DND-41 (cell line): ENCODE results near the gene AJAP1.
"Not testable (repeated sequence)": the region's sequence is repeated elsewhere in the genome, so short reads cannot be mapped to it uniquely, and the experiment has no call there.

Experiments used
- ATAC-seq: fragments of 200-7000 bp; cut with Tn5 transposase; 3 replicates; pipeline ENCODE4 v1.9.1; 2021; ENCODE audit warnings: low read depth; ENCODE audit not compliant: insufficient read depth
- DNase-seq: peaks from one replicate; pipeline ENCODE4 v3.0.0-alpha.2; 2020
- H2AFZ ChIP-seq: 2 replicates; pipeline ENCODE4 v1.6.0; 2012; ENCODE audit warnings: low read depth, low read length
- H3K27ac ChIP-seq: 2 replicates; pipeline ENCODE4 v1.5.1; 2012; ENCODE audit warnings: low read length, inconsistent platforms
- H3K27me3 ChIP-seq: fragments of 200-600 bp; sonication (generic); 2 replicates; pipeline ENCODE4 v1.6.0; 2012; ENCODE audit warnings: low read length, mild to moderate bottlenecking, inconsistent platforms; ENCODE audit not compliant: insufficient read depth, poor library complexity
- H3K36me3 ChIP-seq: 2 replicates; pipeline ENCODE4 v1.5.1; 2012; ENCODE audit warnings: low read length, inconsistent platforms; ENCODE audit not compliant: insufficient read depth
- H3K4me1 ChIP-seq: 2 replicates; pipeline ENCODE4 v1.5.1; 2012; ENCODE audit warnings: mild to moderate bottlenecking, low read length; ENCODE audit not compliant: insufficient read depth
- H3K4me2 ChIP-seq: 2 replicates; pipeline ENCODE4 v1.6.0; 2012; ENCODE audit warnings: mild to moderate bottlenecking, moderate library complexity, low read length, inconsistent platforms; ENCODE audit not compliant: insufficient read depth
- H3K4me3 ChIP-seq, 2 experiments: fragments of 200-600 bp in 1 of 2; shearing (Covaris generic) in 1 of 2; 2 replicates each; pipeline ENCODE4 v1.5.1; 2012 to 2016; ENCODE audit warnings: inconsistent platforms in 2 of 2, low read length in 2 of 2, mild to moderate bottlenecking in 2 of 2, low read depth in 1 of 2, moderate library complexity in 1 of 2
- H3K79me2 ChIP-seq: 2 replicates; pipeline ENCODE4 v1.6.0; 2012; ENCODE audit warnings: low read length, inconsistent platforms; ENCODE audit not compliant: insufficient read depth
- H3K9ac ChIP-seq: 2 replicates; pipeline ENCODE4 v1.6.0; 2012; ENCODE audit warnings: low read depth, mild to moderate bottlenecking, inconsistent platforms, low read length, moderate library complexity
- H3K9me3 ChIP-seq: 2 replicates; pipeline ENCODE4 v1.5.1; 2012; ENCODE audit warnings: low read length, moderate library complexity, mild to moderate bottlenecking, inconsistent platforms; ENCODE audit not compliant: insufficient read depth, severe bottlenecking
- H4K20me1 ChIP-seq: 2 replicates; pipeline ENCODE4 v1.6.0; 2012; ENCODE audit warnings: low read length; ENCODE audit not compliant: insufficient read depth
- CTCF ChIP-seq: IDR thresholded peaks from 2 replicates; pipeline ENCODE4 v1.5.1; 2012; ENCODE audit warnings: borderline replicate concordance, low read length, moderate library complexity, mild to moderate bottlenecking; ENCODE audit not compliant: poor library complexity, severe bottlenecking; ENCODE audit errors: extremely low read depth
- EZH2 ChIP-seq: IDR thresholded peaks from 3 replicates; pipeline ENCODE4 v1.6.1; 2012; ENCODE audit warnings: borderline replicate concordance, low read depth, mild to moderate bottlenecking, moderate library complexity, low read length, inconsistent platforms; ENCODE audit not compliant: severe bottlenecking

AJAP1 gene

GRCh38 chr1:4615138-4615470 is 39.3 kb upstream of the AJAP1 start:
- no peaks in the 10 kb centered on the region for H3K4me1 ChIP-seq
- H3K27ac ChIP-seq = no peak overlapping the region
- H3K27me3 ChIP-seq = no peaks in the 10 kb centered on the region
- H3K4me2 ChIP-seq = no peak overlapping the region
- no peak overlapping the region for H3K4me3 ChIP-seq
- H4K20me1 ChIP-seq = no peaks in the 10 kb centered on the region
- H3K79me2 ChIP-seq = no peaks in the 10 kb centered on the region
- ATAC-seq (no peak), DNase-seq (no peak)
- H2AFZ ChIP-seq = no peak overlapping the region
- H3K9me3 ChIP-seq = peaks cover 4% of the 10 kb centered on the region
- TF ChIP-seq CTCF (no peak), EZH2 (no peak)
- H3K36me3 ChIP-seq = no peaks in the 10 kb centered on the region
- H3K9ac ChIP-seq = no peak overlapping the region

GRCh38 chr1:4615501-4615900 is 38.9 kb upstream of the AJAP1 start:
- ATAC-seq (no peak), DNase-seq (no peak)
- no peaks in the 10 kb centered on the region for H3K4me1 ChIP-seq
- H3K27ac ChIP-seq = no peak overlapping the region
- no peaks in the 10 kb centered on the region for H3K79me2 ChIP-seq
- H3K27me3 ChIP-seq = no peaks in the 10 kb centered on the region
- H3K9me3 ChIP-seq = peaks cover under 1% of the 10 kb centered on the region
- H3K36me3 ChIP-seq = no peaks in the 10 kb centered on the region
- no peak overlapping the region for H3K9ac ChIP-seq
- H4K20me1 ChIP-seq = no peaks in the 10 kb centered on the region
- TF ChIP-seq CTCF (no peak), EZH2 (no peak)
- no peak overlapping the region for H2AFZ ChIP-seq
- H3K4me3 ChIP-seq = no peak overlapping the region
- no peak overlapping the region for H3K4me2 ChIP-seq

- Histone ChIP-seq H3K9me3 (no peaks in the 10 kb centered on the region), H3K4me1 (no peaks in the 10 kb centered on the region), H3K27ac (no peak overlapping the region), H4K20me1 (no peaks in the 10 kb centered on the region), H3K4me3 (no peak overlapping the region), H3K9ac (no peak overlapping the region), H3K4me2 (no peak overlapping the region), H3K79me2 (no peaks in the 10 kb centered on the region), H3K27me3 (no peaks in the 10 kb centered on the region), H3K36me3 (no peaks in the 10 kb centered on the region), H2AFZ (no peak overlapping the region)
- no peak for TF ChIP-seq EZH2
- no peak for TF ChIP-seq CTCF
- DNase-seq (no peak), ATAC-seq (no peak)
These were observed 37.5 kb upstream of the AJAP1 start for GRCh38 chr1:4616831-4617465.

GRCh38 chr1:4617506-4617905 is 36.9 kb upstream of the AJAP1 start:
- Histone ChIP-seq H2AFZ (no peak overlapping the region), H3K79me2 (no peaks in the 10 kb centered on the region), H3K9me3 (no peaks in the 10 kb centered on the region), H3K27ac (no peak overlapping the region), H3K4me2 (no peak overlapping the region), H3K9ac (no peak overlapping the region), H4K20me1 (no peaks in the 10 kb centered on the region), H3K4me1 (no peaks in the 10 kb centered on the region), H3K4me3 (no peak overlapping the region), H3K27me3 (no peaks in the 10 kb centered on the region), H3K36me3 (no peaks in the 10 kb centered on the region)
- DNase-seq (no peak), ATAC-seq (no peak)
- no peak for TF ChIP-seq EZH2
- no peak for TF ChIP-seq CTCF

- DNase-seq, H3K27ac ChIP-seq, ATAC-seq, H3K79me2 ChIP-seq, H3K9ac ChIP-seq, H2AFZ ChIP-seq, H3K4me1 ChIP-seq, H3K4me3 ChIP-seq, H3K27me3 ChIP-seq, H3K36me3 ChIP-seq, H4K20me1 ChIP-seq, H3K4me2 ChIP-seq, H3K9me3 ChIP-seq: not testable (repeated sequence)
These were observed 35.6 kb upstream of the AJAP1 start for GRCh38 chr1:4618827-4619226.
